A549 treated with dexamethasone at 1 μM for 4 hours (cell line): ENCODE measurements around the gene MXRA7. TPM values are rescaled to one million over a fixed set of nuclear protein-coding genes. Genes with fewer than 3 reads are reported as not detected.

Experiments
- total RNA-seq: library from RNA; stranded (reverse); fragments of 200-300 nt; extraction: Qiagen RNA extraction; gene quantifications from 5 replicates; pipeline ENCODE4 v1.2.3, GENCODE V29; 2022

The MXRA7 gene
- total RNA-seq: 53.9 to 74.6 TPM (median 60.7 TPM) in 5 replicates

GRCh38 chr17:76710863-76711611, at the start of gene MXRA7:
Gene MXRA7, minus strand, starts transcription at chr17:76710965. Its CDS starts 19 bp downstream, at chr17:76710946.

GRCh38 chr17:76737676-76738467, 27.1 kb upstream of the MXRA7 start, which contains the start of gene MFSD11:
Gene MFSD11, plus strand, starts transcription at chr17:76738119. Its CDS starts 234 bp downstream, at chr17:76738353.

GRCh38 chr17:76737082-76737675, 26.4 kb upstream of the MXRA7 start, which contains the start of gene SRSF2:
Gene SRSF2, minus strand, starts transcription at chr17:76737331. Its CDS starts 171 bp downstream, at chr17:76737160.

GRCh38 chr17:76726776-76727718, 16.3 kb upstream of the MXRA7 start, which contains the start of gene METTL23:
Gene METTL23, plus strand, starts transcription at chr17:76726839. Its CDS starts 2,872 bp downstream, at chr17:76729711.

GRCh38 chr17:76726231-76726775, 15.5 kb upstream of the MXRA7 start, which contains the start of gene JMJD6:
Gene JMJD6, minus strand, starts transcription at chr17:76726606. Its CDS starts 131 bp downstream, at chr17:76726475.

GRCh38 chr17:76643553-76644148, 67.1 kb downstream of the MXRA7 start, which contains the start of gene ST6GALNAC1:
Gene ST6GALNAC1, minus strand, starts transcription at chr17:76643757. Its CDS starts 119 bp downstream, at chr17:76643638.

Other genes with a start within 250 kb of the MXRA7 start
- gene AANAT, start 243.4 kb downstream of the MXRA7 start, total RNA-seq: 0.21 to 0.61 TPM (median 0.30 TPM) in 5 replicates
- gene RHBDF2, start 209.5 kb downstream of the MXRA7 start, total RNA-seq: 44.4 to 74.5 TPM (median 63.2 TPM) in 5 replicates
- 0.71 to 1.4 TPM (median 0.98 TPM) in 5 replicates for gene CYGB, start 173.3 kb downstream of the MXRA7 start, total RNA-seq
- not detected in 5 replicates for gene PRCD, start 170.9 kb downstream of the MXRA7 start, total RNA-seq
- gene ST6GALNAC2, start 125.1 kb downstream of the MXRA7 start, total RNA-seq: 0.38 to 0.75 TPM (median 0.51 TPM) in 5 replicates
- 0.14 to 0.75 TPM (median 0.52 TPM) in 5 replicates for gene ST6GALNAC1, start 67.2 kb downstream of the MXRA7 start, total RNA-seq
- 70.4 to 78.5 TPM (median 75.4 TPM) in 5 replicates for gene JMJD6, start 15.6 kb upstream of the MXRA7 start, total RNA-seq
- gene METTL23, start 15.9 kb upstream of the MXRA7 start, total RNA-seq: 52.5 to 59.2 TPM (median 55.7 TPM) in 5 replicates
- gene SRSF2, start 26.4 kb upstream of the MXRA7 start, total RNA-seq: 325 to 421 TPM (median 394 TPM) in 5 replicates
- gene MFSD11, start 27.2 kb upstream of the MXRA7 start, total RNA-seq: 17.3 to 22.8 TPM (median 21.0 TPM) in 5 replicates
- 13.7 to 21.3 TPM (median 20.9 TPM) in 5 replicates for gene MGAT5B, start 157.4 kb upstream of the MXRA7 start, total RNA-seq